ENCODE data around the gene TMEM250.

DNA sequence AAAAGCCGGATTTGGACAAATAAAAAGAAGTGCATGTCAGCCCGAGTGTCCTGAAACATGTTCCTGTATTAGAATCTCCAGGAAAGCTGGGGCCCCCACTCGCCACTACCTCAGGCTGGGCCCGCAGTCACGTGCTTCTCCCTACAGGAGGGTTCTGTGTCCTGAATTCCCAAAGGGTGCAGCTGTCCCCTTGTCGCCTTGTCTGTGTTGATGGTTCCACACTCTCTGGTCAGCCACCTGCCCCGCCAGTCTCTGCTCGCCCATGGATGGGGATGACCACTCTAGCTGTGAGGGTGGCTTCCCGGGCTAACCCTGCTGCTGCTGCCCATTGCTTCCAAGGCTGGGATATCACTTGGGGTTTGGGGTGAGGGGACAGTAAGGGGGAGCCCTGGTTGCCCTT is 3.1 kb upstream of the TMEM250 start:
- no peak for TF ChIP-seq POLR2AphosphoS5 (IDR thresholded peaks at IDR 0.05; ENCODE audit: low read depth, low read length)
- TF ChIP-seq TAF1 (IDR thresholded peaks at IDR 0.05; ENCODE audit: borderline replicate concordance, low read depth, low read length), result no peak

Measured in GM12892 (cell line).